GM12878 (cell line): ENCODE data around the gene KIF5C.

ENCODE experiments used
- ATF2 ChIP-seq: IDR thresholded peaks from 2 replicates; pipeline ENCODE4 v1.6.1; 2012; ENCODE audit warnings: low read length, inconsistent platforms
- CBX3 ChIP-seq: fragments of 200-600 bp; sonication (generic); IDR thresholded peaks from 2 replicates; pipeline ENCODE4 v1.6.1; 2016; ENCODE audit warnings: low read depth, borderline replicate concordance
- CTCF ChIP-seq, 3 experiments: IDR thresholded peaks in 2 of 3; conservative IDR thresholded peaks in 1 of 3; 2 replicates each; pipeline ENCODE4 v1.5.1; 2011; ENCODE audit warnings: low read depth in 3 of 3, low read length in 3 of 3, mild to moderate bottlenecking in 3 of 3, control low read depth in 2 of 3, moderate library complexity in 2 of 3, inconsistent platforms in 1 of 3, mixed read lengths in 1 of 3; ENCODE audit not compliant: control insufficient read depth in 2 of 3, insufficient read depth in 1 of 3; ENCODE audit errors: extremely low read depth in 1 of 3
- NFYB ChIP-seq: IDR thresholded peaks from 2 replicates; pipeline ENCODE4 v1.6.1; 2011; ENCODE audit warnings: low read depth, mild to moderate bottlenecking, low read length, improper control_type of control experiment, moderate library complexity; ENCODE audit not compliant: insufficient read depth
- POLR2A ChIP-seq: IDR thresholded peaks from 2 replicates; pipeline ENCODE4 v1.6.1; 2011; ENCODE audit warnings: low read depth, mild to moderate bottlenecking, low read length
- POLR2AphosphoS2 ChIP-seq: IDR thresholded peaks from 2 replicates; pipeline ENCODE4 v1.6.1; 2011; ENCODE audit warnings: low read depth, mild to moderate bottlenecking, low read length, improper control_type of control experiment, moderate library complexity
- RCOR1 ChIP-seq: conservative IDR thresholded peaks from 2 replicates; pipeline ENCODE4 v1.6.1; 2012; ENCODE audit warnings: low read depth, low read length, improper control_type of control experiment
- TCF3 ChIP-seq: IDR thresholded peaks from 2 replicates; pipeline ENCODE4 v1.6.1; 2012; ENCODE audit warnings: low read depth, mild to moderate bottlenecking, low read length, borderline replicate concordance; ENCODE audit not compliant: insufficient read depth

GRCh38 chr2:148967056-148967455 is 92.0 kb downstream of the KIF5C start:
- TF ChIP-seq POLR2AphosphoS2 (no peak), CBX3 (no peak), CTCF (IDR thresholded peaks at IDR 0.05 in 2 of 3, conservative IDR thresholded peaks at IDR 0.05 in 1 of 3; ENCODE audit: control insufficient read depth in 2 of 3, extremely low read depth in 1 of 3, insufficient read depth in 1 of 3, low read depth in 3 of 3, low read length in 3 of 3) (no peak), POLR2A (no peak), NFYB (no peak), ATF2 (no peak), TCF3 (no peak), RCOR1 (no peak)
